ENCODE results near the gene CALML6.

CALML6 gene

GRCh38 chr1:1903224-1903623 is 11.8 kb upstream of the CALML6 start:
- Histone ChIP-seq H3K4me3 (ENCODE audit: low read depth, low read length, poor library complexity, severe bottlenecking) (no peak overlapping the region), H3K79me2 (ENCODE audit: insufficient read depth, low read length) (no peaks in the 10 kb centered on the region), H4K20me1 (ENCODE audit: insufficient read depth, low read length) (no peaks in the 10 kb centered on the region), H3K27ac (ENCODE audit: low read depth, low read length, poor library complexity, severe bottlenecking) (no peak overlapping the region), H3K36me3 (ENCODE audit: insufficient read depth, low read length) (no peaks in the 10 kb centered on the region), H3F3A (ENCODE audit: insufficient read depth, low read length) (peaks cover 13% of the 10 kb centered on the region; the same call in 1 of the 2 replicates), H3K9me3 (ENCODE audit: low read length) (0 out of 2 replicates have a peak, but pooled peaks cover 4% of the 10 kb centered on the region), H3K27me3 (ENCODE audit: insufficient read depth, low read length) (no peaks in the 10 kb centered on the region), H3K9ac (ENCODE audit: low read length) (no peak overlapping the region), H3K4me1 (ENCODE audit: insufficient read depth, low read length, severe bottlenecking) (peaks cover 63% of the 10 kb centered on the region), H3K4me2 (ENCODE audit: low read length) (no peak overlapping the region), H2AFZ (ENCODE audit: low read length) (no peak overlapping the region), H3K9me2 (ENCODE audit: low read depth, low read length) (no peaks in the 10 kb centered on the region)
- TF ChIP-seq CTCF (IDR thresholded peaks at IDR 0.05; ENCODE audit: low read length) (no peak), EZH2 (IDR thresholded peaks at IDR 0.05; ENCODE audit: borderline replicate concordance, low read length) (no peak)

- Histone ChIP-seq H3K36me3 (ENCODE audit: insufficient read depth, low read length) (no peaks in the 10 kb centered on the region), H3K4me2 (ENCODE audit: low read length) (peak overlapping the region; percentile 12; the same call in 1 of the 2 replicates)
- TF ChIP-seq CTCF (IDR thresholded peaks at IDR 0.05; ENCODE audit: low read length) = peak; percentile 95
- TF ChIP-seq EZH2 (IDR thresholded peaks at IDR 0.05; ENCODE audit: borderline replicate concordance, low read length) = no peak
These were observed 8.6 kb upstream of the CALML6 start for GRCh38 chr1:1906185-1907097.

GRCh38 chr1:1907098-1907736 is 7.8 kb upstream of the CALML6 start:
- H3K27ac ChIP-seq (ENCODE audit: low read depth, low read length, poor library complexity, severe bottlenecking) = peak overlapping the region; percentile 99
- TF ChIP-seq EZH2 (IDR thresholded peaks at IDR 0.05; ENCODE audit: borderline replicate concordance, low read length) (no peak), CTCF (IDR thresholded peaks at IDR 0.05; ENCODE audit: low read length) (no peak; the same call in 1 of the 2 replicates)
- H2AFZ ChIP-seq (ENCODE audit: low read length) = no peak overlapping the region
- no peaks in the 10 kb centered on the region for H3K27me3 ChIP-seq (ENCODE audit: insufficient read depth, low read length)
- no peaks in the 10 kb centered on the region for H3K36me3 ChIP-seq (ENCODE audit: insufficient read depth, low read length)
- peaks cover 35% of the 10 kb centered on the region for H3K4me1 ChIP-seq (ENCODE audit: insufficient read depth, low read length, severe bottlenecking)
- peak overlapping the region; percentile 56; the same call in 1 of the 2 replicates for H3K9ac ChIP-seq (ENCODE audit: low read length)
- H3K79me2 ChIP-seq (ENCODE audit: insufficient read depth, low read length) = no peaks in the 10 kb centered on the region
- 0 out of 2 replicates have a peak, but pooled peaks cover 4% of the 10 kb centered on the region for H3K9me3 ChIP-seq (ENCODE audit: low read length)
- H3K4me2 ChIP-seq (ENCODE audit: low read length) = peak overlapping the region; percentile 12; the same call in 1 of the 2 replicates
- H4K20me1 ChIP-seq (ENCODE audit: insufficient read depth, low read length) = no peaks in the 10 kb centered on the region
- 0 out of 2 replicates have a peak, but pooled peaks cover 7% of the 10 kb centered on the region for H3F3A ChIP-seq (ENCODE audit: insufficient read depth, low read length)
- H3K4me3 ChIP-seq (ENCODE audit: low read depth, low read length, poor library complexity, severe bottlenecking) = no peak overlapping the region
- H3K9me2 ChIP-seq (ENCODE audit: low read depth, low read length) = no peaks in the 10 kb centered on the region

More at GRCh38 chr1:1906185-1907097, 8.6 kb upstream of the CALML6 start:
- Histone ChIP-seq H4K20me1 (ENCODE audit: insufficient read depth, low read length) (no peaks in the 10 kb centered on the region), H3K79me2 (ENCODE audit: insufficient read depth, low read length) (no peaks in the 10 kb centered on the region), H3K9me2 (ENCODE audit: low read depth, low read length) (no peaks in the 10 kb centered on the region), H3K27ac (ENCODE audit: low read depth, low read length, poor library complexity, severe bottlenecking) (peak overlapping the region; percentile 99), H3F3A (ENCODE audit: insufficient read depth, low read length) (0 out of 2 replicates have a peak, but pooled peaks cover 7% of the 10 kb centered on the region), H3K4me1 (ENCODE audit: insufficient read depth, low read length, severe bottlenecking) (peaks cover 43% of the 10 kb centered on the region), H3K9ac (ENCODE audit: low read length) (peak overlapping the region; percentile 56; the same call in 1 of the 2 replicates), H3K9me3 (ENCODE audit: low read length) (0 out of 2 replicates have a peak, but pooled peaks cover 4% of the 10 kb centered on the region), H3K27me3 (ENCODE audit: insufficient read depth, low read length) (no peaks in the 10 kb centered on the region), H3K4me3 (ENCODE audit: low read depth, low read length, poor library complexity, severe bottlenecking) (no peak overlapping the region), H2AFZ (ENCODE audit: low read length) (no peak overlapping the region)

Data from OCI-LY1 (cell line).